ENCODE results near the gene TBCEL.
"Not testable (repeated sequence)": the region's sequence is repeated elsewhere in the genome, so short reads cannot be mapped to it uniquely, and the experiment has no call there.

TBCEL gene

GRCh38 chr11:121109471-121109870, 85.6 kb downstream of the TBCEL start:
- DNase-seq: no peak

GRCh38 chr11:121109916-121110586, 86.1 kb downstream of the TBCEL start:
- DNase-seq: no peak

GRCh38 chr11:121110871-121111724, 87.2 kb downstream of the TBCEL start:
- no peak for DNase-seq

DNA sequence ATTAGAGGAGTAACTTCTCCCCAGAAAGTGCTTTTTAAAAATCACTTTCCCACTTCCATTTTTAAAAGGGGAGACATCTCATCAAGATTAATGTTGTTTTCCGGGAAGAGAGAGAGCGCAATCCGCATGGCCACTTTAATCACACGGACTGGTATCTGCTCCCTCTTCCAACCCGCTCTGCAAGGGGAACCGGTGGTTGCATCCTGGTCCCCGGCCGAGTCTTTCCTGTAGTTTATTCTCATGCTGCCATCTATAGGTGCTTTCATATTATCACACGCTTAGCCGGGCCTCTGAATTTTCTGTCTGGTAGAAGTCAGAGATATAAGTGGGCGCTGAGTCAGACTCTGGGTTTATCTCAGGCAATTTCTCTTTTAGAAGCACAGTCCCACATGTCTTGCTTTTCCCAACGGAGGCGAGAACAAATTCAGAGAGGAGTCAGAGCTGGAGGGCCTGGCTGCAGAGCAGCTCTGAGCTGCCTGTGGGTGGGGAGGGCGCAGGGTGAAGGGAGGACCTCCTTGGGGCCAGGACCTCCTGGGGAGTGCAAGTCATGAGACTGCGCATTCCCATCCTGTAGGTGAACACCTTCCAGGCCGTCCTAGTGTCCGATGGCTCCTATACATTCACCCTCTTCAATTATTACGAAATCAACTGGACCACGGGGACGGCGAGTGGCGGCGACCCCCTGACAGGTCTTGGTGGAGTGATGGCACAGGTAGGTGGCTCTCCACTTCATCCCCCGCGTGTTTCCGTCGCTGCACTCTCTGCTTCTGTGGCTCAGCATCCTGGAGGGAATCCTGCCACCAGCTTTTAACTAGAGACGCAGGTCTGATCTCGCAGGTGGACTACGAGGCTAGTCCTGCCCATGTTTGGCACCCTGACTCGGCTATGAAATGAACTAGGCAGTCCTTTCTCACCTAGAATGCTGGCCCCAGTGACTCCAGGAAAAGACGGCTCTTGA, 88.9 kb downstream of the TBCEL start:
- peak; percentile 81 for DNase-seq

- DNase-seq: no peak
These were observed 89.7 kb downstream of the TBCEL start for GRCh38 chr11:121113611-121114010.

- DNase-seq: not testable (repeated sequence)
These were observed 91.1 kb downstream of the TBCEL start for GRCh38 chr11:121115024-121115423.

DNA sequence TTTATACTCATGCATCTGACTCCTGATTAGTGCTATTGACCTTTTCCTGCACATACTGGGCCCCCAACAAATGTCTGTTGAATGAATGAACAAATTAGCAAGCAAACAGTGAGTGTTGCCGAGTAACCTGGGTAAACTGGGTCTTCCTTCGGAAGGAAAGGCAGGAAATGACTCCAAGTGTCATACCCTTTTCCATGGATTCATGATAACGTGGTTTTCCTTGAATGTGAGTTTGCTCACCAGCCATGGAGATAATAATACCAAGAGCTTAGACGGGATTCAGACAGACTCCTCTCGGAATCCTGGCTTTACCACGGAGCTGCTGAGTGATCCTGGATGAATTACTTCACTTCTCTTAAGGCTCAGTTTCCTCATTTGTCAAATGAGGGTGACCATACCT, 93.9 kb downstream of the TBCEL start:
- DNase-seq: no peak

DNA sequence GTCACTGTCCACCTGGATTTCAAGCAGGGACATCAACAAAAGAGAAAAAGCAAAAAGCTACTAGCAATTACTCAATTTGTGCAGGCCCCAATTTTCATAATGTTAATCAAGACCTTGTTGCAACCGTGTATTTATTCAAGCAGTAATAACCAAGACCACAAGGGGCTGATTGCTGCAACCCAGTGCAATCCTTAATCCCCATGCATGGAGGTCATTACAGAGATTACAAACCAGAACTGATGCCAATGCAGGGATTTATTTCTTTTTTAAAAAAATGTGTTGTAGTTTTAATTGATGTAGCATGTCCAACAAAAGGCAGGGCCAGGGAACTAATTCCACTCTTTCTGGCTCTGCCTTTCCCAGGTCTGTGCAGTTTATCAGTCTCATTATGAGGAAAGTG, 95.5 kb downstream of the TBCEL start:
- peak; percentile 13 for DNase-seq

DNA sequence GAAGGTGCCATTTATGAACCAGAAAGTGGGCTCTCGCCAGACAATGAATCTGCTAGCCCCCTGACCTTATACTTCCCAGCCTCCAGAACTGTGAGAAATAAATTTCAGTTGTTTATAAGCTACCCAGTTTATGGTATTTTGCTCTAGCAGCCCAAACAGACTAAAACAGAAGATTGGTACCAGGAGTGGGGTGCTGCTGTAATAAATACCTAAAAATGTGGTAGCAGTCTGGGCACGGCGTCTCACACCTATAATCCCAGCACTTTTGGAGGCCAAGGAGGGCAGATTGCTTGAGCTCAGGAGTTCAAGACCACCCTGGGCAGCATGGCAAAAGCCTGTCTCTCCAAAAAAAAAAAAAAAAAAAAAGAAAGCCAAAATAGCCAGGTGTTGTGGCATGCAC, 98.4 kb downstream of the TBCEL start:
- no peak for DNase-seq

DNA sequence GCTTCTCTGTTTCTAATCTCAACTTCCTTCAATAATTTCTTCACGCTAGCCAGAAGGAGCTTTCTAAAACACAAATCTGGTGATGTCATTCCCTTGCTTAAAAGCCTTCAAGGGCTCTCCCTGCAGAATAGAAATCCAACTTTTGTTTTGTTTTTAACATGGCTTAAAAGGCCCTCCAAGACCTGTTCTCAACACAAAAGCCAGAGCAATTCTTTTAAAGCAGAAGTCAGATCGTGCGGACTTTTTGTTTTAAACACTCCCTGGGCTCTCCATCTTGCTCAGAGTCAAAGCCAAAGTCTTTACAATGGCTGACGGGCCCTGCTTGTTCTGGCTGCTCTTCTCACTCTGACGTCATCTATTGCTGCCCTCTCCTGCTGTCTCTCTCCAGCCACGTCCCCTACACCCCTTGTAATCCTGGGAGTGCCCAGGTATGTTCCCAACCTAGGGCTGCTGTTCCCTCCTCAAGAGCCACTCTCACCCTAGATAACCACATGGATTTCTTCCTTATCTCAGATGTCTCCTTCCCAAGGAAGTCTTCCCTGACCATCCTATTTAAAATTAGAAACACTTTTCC, 99.7 kb downstream of the TBCEL start:
- no peak for DNase-seq

DNA sequence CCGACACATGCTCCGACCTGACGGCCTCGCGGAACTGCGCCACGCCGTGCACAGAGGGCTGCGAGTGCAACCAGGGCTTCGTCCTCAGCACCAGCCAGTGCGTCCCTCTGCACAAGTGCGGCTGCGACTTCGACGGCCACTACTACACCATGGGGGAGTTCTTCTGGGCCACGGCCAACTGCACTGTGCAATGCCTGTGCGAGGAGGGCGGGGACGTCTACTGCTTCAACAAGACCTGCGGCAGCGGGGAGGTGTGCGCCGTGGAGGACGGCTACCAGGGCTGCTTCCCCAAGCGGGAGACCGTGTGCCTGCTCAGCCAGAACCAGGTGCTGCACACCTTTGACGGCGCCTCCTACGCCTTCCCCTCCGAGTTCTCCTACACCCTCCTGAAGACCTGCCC, 103.9 kb downstream of the TBCEL start:
- no peak for DNase-seq

DNA sequence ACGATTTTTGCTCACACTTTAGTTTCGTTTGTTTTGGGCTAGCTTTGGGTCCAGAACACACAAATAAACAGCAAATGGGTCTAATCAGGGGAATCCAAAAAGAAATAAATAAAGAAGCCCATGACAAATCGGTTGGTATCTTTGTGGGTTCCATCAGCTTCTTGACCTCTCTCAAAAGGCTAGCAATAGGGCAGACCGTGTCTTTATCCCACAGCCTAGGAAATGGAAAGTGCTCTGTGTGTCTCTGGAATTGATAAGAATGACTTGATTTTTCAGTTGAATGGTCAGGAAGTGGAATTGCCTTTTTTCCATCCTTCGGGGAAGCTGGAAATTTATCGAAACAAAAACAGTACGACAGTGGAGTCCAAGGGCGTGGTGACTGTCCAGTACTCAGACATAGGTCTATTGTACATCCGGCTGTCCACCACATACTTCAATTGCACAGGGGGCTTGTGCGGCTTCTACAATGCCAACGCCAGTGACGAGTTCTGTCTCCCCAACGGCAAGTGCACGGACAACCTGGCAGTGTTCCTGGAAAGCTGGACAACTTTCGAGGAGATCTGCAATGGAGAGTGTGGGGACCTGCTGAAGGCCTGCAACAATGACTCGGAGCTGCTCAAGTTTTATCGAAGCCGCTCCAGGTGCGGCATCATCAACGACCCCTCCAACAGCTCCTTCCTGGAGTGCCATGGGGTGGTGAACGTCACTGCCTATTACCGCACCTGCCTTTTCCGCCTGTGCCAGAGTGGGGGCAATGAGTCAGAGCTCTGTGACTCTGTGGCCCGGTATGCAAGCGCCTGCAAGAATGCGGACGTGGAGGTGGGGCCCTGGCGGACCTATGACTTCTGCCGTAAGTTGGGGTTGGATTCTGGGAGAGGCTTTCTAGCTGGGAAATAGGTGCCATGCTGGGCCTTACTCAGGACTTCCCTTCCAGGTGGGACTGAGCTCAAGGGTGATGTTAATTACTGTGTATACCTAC, 105.7 kb downstream of the TBCEL start:
- DNase-seq: no peak

DNA sequence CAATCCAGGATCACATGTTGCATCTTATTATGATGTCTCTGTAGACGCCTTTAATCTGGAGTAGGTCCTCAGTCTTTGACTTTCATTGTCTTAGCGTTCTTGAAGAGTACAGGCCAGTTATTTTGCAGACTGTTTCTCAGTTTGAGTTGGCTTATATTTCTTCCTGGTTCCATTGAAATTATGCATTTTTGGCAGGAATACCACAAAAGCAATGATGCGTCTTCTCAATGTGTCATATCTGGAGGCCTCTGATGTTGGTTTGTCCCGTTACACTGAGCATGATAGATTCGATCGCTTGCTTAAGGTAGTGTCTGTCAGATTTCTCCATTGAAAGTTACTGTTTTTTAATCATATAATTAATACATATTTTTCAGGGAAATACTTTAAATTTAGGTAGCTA, 107.8 kb downstream of the TBCEL start:
- DNase-seq: no peak

GRCh38 chr11:121132211-121132976, 108.5 kb downstream of the TBCEL start:
- peak; percentile 68 for DNase-seq

GRCh38 chr11:121134741-121135312, 110.9 kb downstream of the TBCEL start:
- DNase-seq: no peak

GRCh38 chr11:121137005-121137404, 113.1 kb downstream of the TBCEL start:
- no peak for DNase-seq

- DNase-seq: no peak
These were observed 114.4 kb downstream of the TBCEL start for GRCh38 chr11:121138259-121138658.

GRCh38 chr11:121140369-121140768, 116.5 kb downstream of the TBCEL start:
- no peak for DNase-seq

Data from NCI-H146 (cell line).